ENCODE data around the gene B4GALNT1.
"Not testable (repeated sequence)": the region's sequence is repeated elsewhere in the genome, so short reads cannot be mapped to it uniquely, and the experiment has no call there.

The B4GALNT1 gene

GRCh38 chr12:57590479-57590863 lies 42.5 kb downstream of the B4GALNT1 start:
- Histone ChIP-seq H3K4me1 (ENCODE audit: insufficient read depth, low read length) (peaks cover 11% of the 10 kb centered on the region; the same call in 1 of the 2 replicates), H3K27ac (ENCODE audit: low read depth, low read length) (peak overlapping the region; percentile 92), H3K36me3 (ENCODE audit: insufficient read depth, low read length) (peaks cover 7% of the 10 kb centered on the region), H3K9me3 (ENCODE audit: insufficient read depth, low read depth, low read length) (no peaks in the 10 kb centered on the region), H3K4me3 (ENCODE audit: low read length) (peak overlapping the region; percentile 87), H3K9ac (ENCODE audit: low read depth, low read length) (peak overlapping the region; percentile 74), H3K27me3 (ENCODE audit: insufficient read depth, low read length) (peaks cover 9% of the 10 kb centered on the region)
- 13% methylated on average over 2 of the region's 2 CpGs for WGBS

DNA sequence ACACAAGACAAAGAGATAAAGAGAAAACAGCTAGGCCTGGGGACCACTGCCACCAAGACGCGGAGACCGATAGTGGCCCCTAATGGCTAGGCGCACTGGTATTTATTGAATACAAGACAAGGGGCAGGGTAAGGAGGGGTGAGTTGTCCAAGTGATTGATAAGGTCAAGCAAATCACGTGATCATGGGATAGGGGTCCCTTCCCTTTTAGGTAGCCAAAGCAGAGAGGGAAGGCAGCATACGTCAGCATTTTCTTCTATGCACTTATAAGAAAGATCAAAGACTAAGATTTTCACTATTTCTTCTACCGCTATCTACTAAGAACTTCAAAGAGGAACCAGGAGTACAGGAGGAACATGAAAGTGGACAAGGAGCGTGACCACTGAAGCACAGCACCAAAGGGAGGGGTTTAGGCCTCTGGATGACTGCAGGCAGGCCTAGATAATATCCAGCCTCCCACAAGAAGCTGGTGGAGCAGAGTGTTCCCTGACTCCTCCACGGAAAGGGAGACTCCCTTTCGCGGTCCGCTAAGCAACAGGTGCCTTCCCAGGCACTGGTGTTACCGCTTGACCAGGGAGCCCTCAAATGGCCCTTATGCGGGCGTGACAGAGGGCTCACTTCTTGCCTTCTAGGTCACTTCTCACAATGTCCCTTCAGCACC lies 43.9 kb downstream of the B4GALNT1 start:
- not testable (repeated sequence) for H3K9ac ChIP-seq (ENCODE audit: low read depth, low read length); H3K4me3 ChIP-seq (ENCODE audit: low read length); H3K36me3 ChIP-seq (ENCODE audit: insufficient read depth, low read length); H3K27ac ChIP-seq (ENCODE audit: low read depth, low read length); H3K9me3 ChIP-seq (ENCODE audit: insufficient read depth, low read depth, low read length); H3K27me3 ChIP-seq (ENCODE audit: insufficient read depth, low read length)
- peaks cover 11% of the 10 kb centered on the region; the same call in 1 of the 2 replicates for H3K4me1 ChIP-seq (ENCODE audit: insufficient read depth, low read length)
- WGBS, result 93% methylated on average over 15 of the region's 15 CpGs

DNA sequence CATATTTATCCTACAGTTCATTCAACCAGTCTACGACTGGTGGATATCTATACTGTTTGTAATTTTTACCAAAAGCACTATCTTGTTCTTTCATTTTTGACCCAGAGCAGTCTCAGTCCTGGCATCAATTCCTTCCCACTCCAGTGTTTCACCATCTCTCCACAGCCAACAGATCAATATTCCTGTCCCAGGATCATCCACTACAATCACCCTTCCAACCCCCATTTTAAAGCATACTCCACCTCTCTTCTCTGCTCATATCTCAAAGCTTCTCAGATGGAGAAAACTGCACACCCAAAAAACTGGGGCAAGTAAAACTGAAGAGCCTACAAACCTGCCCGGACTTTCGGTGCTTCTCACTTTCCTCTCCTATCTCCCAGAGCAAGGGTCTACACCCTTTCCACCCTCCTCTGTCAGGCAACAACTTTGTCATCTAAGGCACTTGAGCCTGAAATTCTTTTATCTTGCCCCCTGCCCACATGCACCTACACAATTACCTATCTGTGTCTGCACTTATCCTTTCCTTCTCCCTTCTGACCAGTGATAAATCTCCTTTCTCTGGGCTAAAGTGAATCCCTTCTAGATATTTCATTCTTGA lies 46.1 kb downstream of the B4GALNT1 start:
- WGBS, result 96% methylated on average over 3 of the region's 3 CpGs

DNA sequence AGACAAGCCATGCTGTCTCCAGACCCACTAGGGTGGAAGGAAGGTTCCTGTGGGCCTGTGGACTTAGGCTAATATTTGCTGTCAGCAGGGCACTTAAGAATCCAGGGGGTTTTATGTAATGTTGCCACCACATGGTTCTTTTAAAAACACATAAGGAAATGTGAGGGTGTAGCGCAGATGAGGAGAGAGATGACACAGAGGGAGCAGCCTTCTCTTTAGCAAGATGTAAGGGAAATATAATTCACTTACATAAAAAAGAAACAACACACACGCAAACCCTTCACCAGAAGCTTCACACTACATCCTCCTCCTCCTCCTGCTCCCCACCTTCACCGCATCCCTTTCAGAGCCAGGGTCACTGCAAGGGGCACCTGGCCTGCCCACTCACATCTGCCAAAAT lies 46.9 kb downstream of the B4GALNT1 start:
- peaks cover 13% of the 10 kb centered on the region for H3K36me3 ChIP-seq (ENCODE audit: insufficient read depth, low read length)
- H3K9ac ChIP-seq (ENCODE audit: low read depth, low read length), result no peak overlapping the region
- no peaks in the 10 kb centered on the region for H3K9me3 ChIP-seq (ENCODE audit: insufficient read depth, low read depth, low read length)
- H3K4me1 ChIP-seq (ENCODE audit: insufficient read depth, low read length), result peaks cover 5% of the 10 kb centered on the region; the same call in 1 of the 2 replicates
- peaks cover 9% of the 10 kb centered on the region for H3K27me3 ChIP-seq (ENCODE audit: insufficient read depth, low read length)
- H3K27ac ChIP-seq (ENCODE audit: low read depth, low read length), result no peak overlapping the region
- 93% methylated on average over 2 of the region's 3 CpGs for WGBS
- no peak overlapping the region for H3K4me3 ChIP-seq (ENCODE audit: low read length)

More for the DNA sequence above, 46.1 kb downstream of the B4GALNT1 start:
- peaks cover 9% of the 10 kb centered on the region for H3K27me3 ChIP-seq (ENCODE audit: insufficient read depth, low read length)
- no peak overlapping the region for H3K27ac ChIP-seq (ENCODE audit: low read depth, low read length)
- H3K36me3 ChIP-seq (ENCODE audit: insufficient read depth, low read length), result peaks cover 5% of the 10 kb centered on the region
- no peaks in the 10 kb centered on the region for H3K9me3 ChIP-seq (ENCODE audit: insufficient read depth, low read depth, low read length)
- no peak overlapping the region for H3K4me3 ChIP-seq (ENCODE audit: low read length)
- H3K9ac ChIP-seq (ENCODE audit: low read depth, low read length), result no peak overlapping the region
- peaks cover 6% of the 10 kb centered on the region; the same call in 1 of the 2 replicates for H3K4me1 ChIP-seq (ENCODE audit: insufficient read depth, low read length)

DNA sequence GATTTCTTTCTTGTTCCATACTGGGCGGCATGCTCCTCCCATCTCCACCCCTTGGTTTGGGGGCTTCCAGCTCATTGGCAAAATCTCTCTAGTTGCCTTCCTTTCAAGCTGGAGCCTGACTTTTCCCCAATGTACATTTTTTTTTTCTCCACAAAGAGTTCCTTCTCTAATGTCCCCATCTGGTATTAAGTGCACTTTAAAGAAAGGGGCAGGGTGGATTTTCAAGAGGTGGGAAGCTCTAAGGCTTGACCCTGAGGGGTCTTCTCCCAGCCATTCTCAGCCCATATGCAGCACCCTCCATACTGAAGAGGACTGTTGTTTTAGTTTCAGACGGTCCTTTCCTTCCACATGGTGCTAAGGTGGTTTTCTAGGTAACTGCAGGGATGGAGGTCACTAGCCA lies 47.8 kb downstream of the B4GALNT1 start:
- peaks cover 22% of the 10 kb centered on the region for H3K36me3 ChIP-seq (ENCODE audit: insufficient read depth, low read length)
- H3K9ac ChIP-seq (ENCODE audit: low read depth, low read length), result no peak overlapping the region
- H3K9me3 ChIP-seq (ENCODE audit: insufficient read depth, low read depth, low read length), result no peaks in the 10 kb centered on the region
- peaks cover 9% of the 10 kb centered on the region for H3K27me3 ChIP-seq (ENCODE audit: insufficient read depth, low read length)
- H3K27ac ChIP-seq (ENCODE audit: low read depth, low read length), result no peak overlapping the region
- no peak overlapping the region for H3K4me3 ChIP-seq (ENCODE audit: low read length)
- H3K4me1 ChIP-seq (ENCODE audit: insufficient read depth, low read length), result no peaks in the 10 kb centered on the region
- 82% methylated on average over 2 of the region's 2 CpGs for WGBS

- peaks cover 26% of the 10 kb centered on the region for H3K36me3 ChIP-seq (ENCODE audit: insufficient read depth, low read length)
- H3K4me3 ChIP-seq (ENCODE audit: low read length), result no peak overlapping the region
- no peaks in the 10 kb centered on the region for H3K4me1 ChIP-seq (ENCODE audit: insufficient read depth, low read length)
- peaks cover 9% of the 10 kb centered on the region for H3K27me3 ChIP-seq (ENCODE audit: insufficient read depth, low read length)
- no peak overlapping the region for H3K9ac ChIP-seq (ENCODE audit: low read depth, low read length)
- H3K27ac ChIP-seq (ENCODE audit: low read depth, low read length), result no peak overlapping the region
- H3K9me3 ChIP-seq (ENCODE audit: insufficient read depth, low read depth, low read length), result no peaks in the 10 kb centered on the region
These were observed 48.3 kb downstream of the B4GALNT1 start for GRCh38 chr12:57584690-57585089.

- 98% methylated on average over 2 of the region's 2 CpGs for WGBS
- Histone ChIP-seq H3K9ac (ENCODE audit: low read depth, low read length) (no peak overlapping the region), H3K27ac (ENCODE audit: low read depth, low read length) (no peak overlapping the region), H3K4me1 (ENCODE audit: insufficient read depth, low read length) (no peaks in the 10 kb centered on the region), H3K4me3 (ENCODE audit: low read length) (no peak overlapping the region), H3K36me3 (ENCODE audit: insufficient read depth, low read length) (peaks cover 33% of the 10 kb centered on the region), H3K9me3 (ENCODE audit: insufficient read depth, low read depth, low read length) (no peaks in the 10 kb centered on the region), H3K27me3 (ENCODE audit: insufficient read depth, low read length) (peaks cover 9% of the 10 kb centered on the region)
These were observed 49.0 kb downstream of the B4GALNT1 start for GRCh38 chr12:57584050-57584449.

DNA sequence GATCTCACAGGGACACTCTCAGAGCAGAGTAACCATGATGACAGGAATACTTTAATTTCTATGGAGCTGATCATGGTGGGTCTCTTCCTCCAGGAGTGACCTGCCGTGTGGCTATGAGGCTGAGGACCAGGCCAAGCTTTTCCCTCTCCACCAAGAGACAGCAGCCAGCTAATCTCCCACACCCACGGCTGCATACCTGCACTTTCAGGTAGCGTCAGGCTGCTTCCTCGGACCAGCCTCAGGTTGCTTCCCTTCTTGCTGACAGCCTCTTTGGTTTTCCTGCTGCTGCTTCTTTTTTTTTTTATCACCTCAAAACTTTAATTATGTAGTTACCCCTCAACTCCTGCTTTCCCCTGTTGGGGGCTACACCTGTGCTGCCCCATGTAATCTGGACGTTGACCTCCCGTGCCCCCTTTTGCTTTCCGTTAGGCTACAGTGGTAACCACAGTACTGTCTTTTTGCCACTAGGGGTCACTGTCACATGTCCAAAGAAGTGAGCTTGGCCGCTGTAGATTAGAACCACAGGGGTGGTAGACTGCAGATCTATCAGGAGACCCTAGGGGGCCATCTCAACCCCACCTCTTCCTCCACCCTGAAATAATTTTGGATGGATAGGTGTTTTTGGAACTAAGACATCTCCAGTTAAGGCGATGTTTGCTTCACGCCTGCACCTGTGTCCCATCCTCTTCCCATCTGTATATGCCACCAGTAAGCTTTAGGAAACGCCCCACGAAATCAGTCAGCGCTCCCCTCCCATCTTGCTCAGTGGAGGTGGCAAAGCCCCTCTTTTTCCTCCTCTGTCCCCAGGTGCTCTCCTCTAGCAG lies 49.8 kb downstream of the B4GALNT1 start:
- Histone ChIP-seq H3K27me3 (ENCODE audit: insufficient read depth, low read length) (peaks cover 7% of the 10 kb centered on the region), H3K4me3 (ENCODE audit: low read length) (no peak overlapping the region), H3K36me3 (ENCODE audit: insufficient read depth, low read length) (peaks cover 40% of the 10 kb centered on the region), H3K9me3 (ENCODE audit: insufficient read depth, low read depth, low read length) (no peaks in the 10 kb centered on the region), H3K9ac (ENCODE audit: low read depth, low read length) (no peak overlapping the region), H3K27ac (ENCODE audit: low read depth, low read length) (no peak overlapping the region), H3K4me1 (ENCODE audit: insufficient read depth, low read length) (no peaks in the 10 kb centered on the region)
- 59% methylated on average over 13 of the region's 13 CpGs for WGBS

- WGBS, result no CpG with 5 or more reads among the region's 1 CpG
- Histone ChIP-seq H3K36me3 (ENCODE audit: insufficient read depth, low read length) (peaks cover 48% of the 10 kb centered on the region), H3K27ac (ENCODE audit: low read depth, low read length) (no peak overlapping the region), H3K9me3 (ENCODE audit: insufficient read depth, low read depth, low read length) (no peaks in the 10 kb centered on the region), H3K27me3 (ENCODE audit: insufficient read depth, low read length) (0 out of 2 replicates have a peak, but pooled peaks cover under 1% of the 10 kb centered on the region), H3K9ac (ENCODE audit: low read depth, low read length) (no peak overlapping the region), H3K4me3 (ENCODE audit: low read length) (no peak overlapping the region), H3K4me1 (ENCODE audit: insufficient read depth, low read length) (no peaks in the 10 kb centered on the region)
These were observed 50.6 kb downstream of the B4GALNT1 start for GRCh38 chr12:57582440-57582839.

GRCh38 chr12:57581802-57582201 lies 51.2 kb downstream of the B4GALNT1 start:
- Histone ChIP-seq H3K9ac (ENCODE audit: low read depth, low read length) (no peak overlapping the region), H3K36me3 (ENCODE audit: insufficient read depth, low read length) (peaks cover 54% of the 10 kb centered on the region)
- 96% methylated on average over 1 of the region's 1 CpG for WGBS

DNA sequence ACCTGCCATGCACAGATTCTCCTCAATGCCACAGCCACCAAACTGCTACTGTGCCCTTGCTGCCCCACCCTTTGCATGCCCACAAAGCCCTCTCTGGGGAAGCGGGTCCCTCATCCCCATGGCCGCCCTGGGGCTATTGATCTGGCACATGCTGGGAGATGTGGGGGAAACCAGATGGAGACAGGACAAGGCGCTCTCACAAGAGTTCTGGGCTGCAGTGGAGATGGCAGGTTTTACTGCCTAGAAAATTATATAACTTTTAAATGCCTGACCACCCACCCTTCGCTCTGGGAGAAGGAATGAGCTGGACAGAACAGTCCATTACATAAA lies 52.6 kb downstream of the B4GALNT1 start:
- Histone ChIP-seq H3K9me3 (ENCODE audit: insufficient read depth, low read depth, low read length) (no peaks in the 10 kb centered on the region), H3K4me1 (ENCODE audit: insufficient read depth, low read length) (no peaks in the 10 kb centered on the region), H3K27me3 (ENCODE audit: insufficient read depth, low read length) (no peaks in the 10 kb centered on the region), H3K4me3 (ENCODE audit: low read length) (no peak overlapping the region), H3K36me3 (ENCODE audit: insufficient read depth, low read length) (peaks cover 68% of the 10 kb centered on the region), H3K9ac (ENCODE audit: low read depth, low read length) (no peak overlapping the region), H3K27ac (ENCODE audit: low read depth, low read length) (no peak overlapping the region)
- 94% methylated on average over 4 of the region's 4 CpGs for WGBS

More at GRCh38 chr12:57581802-57582201, 51.2 kb downstream of the B4GALNT1 start:
- Histone ChIP-seq H3K9me3 (ENCODE audit: insufficient read depth, low read depth, low read length) (no peaks in the 10 kb centered on the region), H3K27ac (ENCODE audit: low read depth, low read length) (no peak overlapping the region), H3K4me1 (ENCODE audit: insufficient read depth, low read length) (no peaks in the 10 kb centered on the region), H3K27me3 (ENCODE audit: insufficient read depth, low read length) (no peaks in the 10 kb centered on the region), H3K4me3 (ENCODE audit: low read length) (no peak overlapping the region)

All from HUES64 (cell line).